ENCODE data around the gene TSPAN5.
A peak's percentile ranks its signal among the peaks of the same experiment; 100 is the strongest.
"Not testable (repeated sequence)": the region's sequence is repeated elsewhere in the genome, so short reads cannot be mapped to it uniquely, and the experiment has no call there.

TSPAN5 gene

GRCh38 chr4:98658287-98659105, at the start of gene TSPAN5:
TSPAN5 (minus strand) TSS chr4:98658611.
- peak; percentile 39 for DNase-seq

- no peak for DNase-seq
Measured at GRCh38 chr4:98706935-98707334, 48.5 kb upstream of the TSPAN5 start.

- DNase-seq, result no peak
Measured at GRCh38 chr4:98706200-98706813, 47.9 kb upstream of the TSPAN5 start.

- DNase-seq, result not testable (repeated sequence)
Measured at GRCh38 chr4:98705586-98705985, 47.2 kb upstream of the TSPAN5 start.

- DNase-seq, result no peak
Measured at GRCh38 chr4:98700656-98701055, 42.2 kb upstream of the TSPAN5 start.

GRCh38 chr4:98694076-98694475, 35.7 kb upstream of the TSPAN5 start:
- no peak for DNase-seq

GRCh38 chr4:98692411-98692810, 34.0 kb upstream of the TSPAN5 start:
- no peak for DNase-seq

- no peak for DNase-seq
Measured at GRCh38 chr4:98691588-98691987, 33.2 kb upstream of the TSPAN5 start.

- DNase-seq, result no peak
Measured at GRCh38 chr4:98689507-98690174, 31.2 kb upstream of the TSPAN5 start.

GRCh38 chr4:98688411-98689290, 30.2 kb upstream of the TSPAN5 start:
- DNase-seq, result no peak

GRCh38 chr4:98687876-98688275, 29.5 kb upstream of the TSPAN5 start:
- DNase-seq, result no peak

- DNase-seq, result no peak
Measured at GRCh38 chr4:98686847-98687246, 28.4 kb upstream of the TSPAN5 start.

GRCh38 chr4:98686043-98686707, 27.8 kb upstream of the TSPAN5 start:
- no peak for DNase-seq

- no peak for DNase-seq
Measured at GRCh38 chr4:98685225-98686042, 27.0 kb upstream of the TSPAN5 start.

GRCh38 chr4:98682719-98683118, 24.3 kb upstream of the TSPAN5 start:
- no peak for DNase-seq

- DNase-seq, result no peak
Measured at GRCh38 chr4:98680806-98681205, 22.4 kb upstream of the TSPAN5 start.

- DNase-seq, result no peak
Measured at GRCh38 chr4:98679738-98680137, 21.3 kb upstream of the TSPAN5 start.

- DNase-seq, result no peak
Measured at GRCh38 chr4:98677799-98678198, 19.4 kb upstream of the TSPAN5 start.

GRCh38 chr4:98674404-98675173, 16.2 kb upstream of the TSPAN5 start:
- DNase-seq, result no peak

GRCh38 chr4:98673978-98674377, 15.6 kb upstream of the TSPAN5 start:
- no peak for DNase-seq

- DNase-seq, result no peak
Measured at GRCh38 chr4:98673288-98673644, 14.9 kb upstream of the TSPAN5 start.

All from NCI-H2171 (cell line).